Measurements from ENCODE around the gene PHACTR2.

The PHACTR2 gene

DNA sequence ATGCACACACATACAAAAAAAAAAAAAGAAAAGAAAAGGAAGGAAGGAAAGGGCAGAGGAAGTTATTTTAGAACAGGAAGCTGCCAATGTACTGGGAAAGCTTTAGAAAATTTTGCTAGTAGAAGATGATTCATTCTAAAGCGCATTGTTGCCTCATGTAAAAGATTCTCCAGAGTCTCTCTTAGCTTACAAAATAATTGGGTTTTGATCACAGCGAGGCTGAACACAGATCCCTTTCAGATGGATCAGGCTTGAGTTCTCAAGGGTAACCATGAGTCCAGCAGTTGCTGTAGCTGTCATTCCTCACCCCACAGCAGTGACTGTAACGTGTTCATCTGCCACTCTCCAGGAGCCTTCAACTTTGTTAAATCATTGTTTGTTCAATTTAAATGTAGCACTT lies 81.9 kb downstream of the PHACTR2 start:
- 87 to 95% methylated on average over 3 of the region's 3 CpGs for WGBS, 2 experiments
- H3K27ac ChIP-seq (ENCODE audit: insufficient read depth, low read depth, low read length, poor library complexity, severe bottlenecking) = no peak overlapping the region
- H3K4me1 ChIP-seq (ENCODE audit: control insufficient read depth, insufficient read depth, low read length) = no peaks in the 10 kb centered on the region
- H3K9me3 ChIP-seq (ENCODE audit: control insufficient read depth, low read length) = no peaks in the 10 kb centered on the region
- H3K36me3 ChIP-seq (ENCODE audit: control insufficient read depth, insufficient read depth, low read length) = no peaks in the 10 kb centered on the region
- no peaks in the 10 kb centered on the region for H3K27me3 ChIP-seq (ENCODE audit: control insufficient read depth, insufficient read depth, low read length, poor library complexity, severe bottlenecking)
- H3K4me3 ChIP-seq (ENCODE audit: insufficient read depth, low read depth, low read length) = no peak overlapping the region

DNA sequence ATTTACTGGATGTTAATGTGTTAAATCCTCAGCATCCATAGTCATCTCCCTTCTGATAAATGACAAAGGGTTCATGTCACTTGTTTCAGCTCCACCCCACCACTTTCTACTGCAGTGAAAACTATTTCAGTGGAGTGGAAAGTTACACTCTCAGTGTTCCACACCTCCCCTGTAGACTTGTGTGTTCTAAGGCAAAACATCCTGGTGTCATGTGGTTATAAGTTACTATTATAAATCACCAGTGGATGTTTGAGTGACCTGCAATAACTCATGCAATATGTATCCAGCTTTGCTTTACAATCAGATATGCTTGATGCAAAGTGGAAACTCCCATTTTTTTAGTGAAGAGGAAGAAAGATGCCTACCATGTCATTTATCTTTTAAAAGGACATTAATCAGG lies 83.3 kb downstream of the PHACTR2 start:
- Histone ChIP-seq H3K27ac (ENCODE audit: insufficient read depth, low read depth, low read length, poor library complexity, severe bottlenecking) (no peak overlapping the region), H3K27me3 (ENCODE audit: control insufficient read depth, insufficient read depth, low read length, poor library complexity, severe bottlenecking) (no peaks in the 10 kb centered on the region), H3K4me1 (ENCODE audit: control insufficient read depth, insufficient read depth, low read length) (no peaks in the 10 kb centered on the region), H3K36me3 (ENCODE audit: control insufficient read depth, insufficient read depth, low read length) (no peaks in the 10 kb centered on the region), H3K9me3 (ENCODE audit: control insufficient read depth, low read length) (no peaks in the 10 kb centered on the region), H3K4me3 (ENCODE audit: insufficient read depth, low read depth, low read length) (no peak overlapping the region)

DNA sequence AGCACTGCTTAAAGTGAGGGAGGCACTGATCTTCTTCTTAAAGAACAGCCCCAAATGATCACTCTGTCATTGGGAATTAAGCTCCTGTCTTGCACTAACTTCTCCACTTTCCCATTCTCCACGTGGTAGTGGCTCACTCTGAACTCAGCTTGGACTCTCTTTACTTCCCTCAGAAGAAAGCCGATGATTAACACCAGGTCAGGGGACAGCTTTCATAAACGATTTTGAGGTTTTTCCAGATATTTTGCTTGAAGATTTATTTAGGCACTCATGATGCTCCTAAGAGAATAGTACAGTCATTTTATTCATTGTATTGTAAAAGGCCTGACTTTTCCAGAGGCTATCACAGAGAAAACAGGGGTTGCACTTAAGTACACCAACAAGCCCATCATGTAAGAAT lies 84.4 kb downstream of the PHACTR2 start:
- no peaks in the 10 kb centered on the region for H3K27me3 ChIP-seq (ENCODE audit: control insufficient read depth, insufficient read depth, low read length, poor library complexity, severe bottlenecking)
- H3K9me3 ChIP-seq (ENCODE audit: control insufficient read depth, low read length) = no peaks in the 10 kb centered on the region
- no peaks in the 10 kb centered on the region for H3K4me1 ChIP-seq (ENCODE audit: control insufficient read depth, insufficient read depth, low read length)
- no peaks in the 10 kb centered on the region for H3K36me3 ChIP-seq (ENCODE audit: control insufficient read depth, insufficient read depth, low read length)
- H3K4me3 ChIP-seq (ENCODE audit: insufficient read depth, low read depth, low read length) = no peak overlapping the region
- WGBS, 2 experiments = 80 to 83% methylated on average over 3 of the region's 3 CpGs
- no peak overlapping the region for H3K27ac ChIP-seq (ENCODE audit: insufficient read depth, low read depth, low read length, poor library complexity, severe bottlenecking)

DNA sequence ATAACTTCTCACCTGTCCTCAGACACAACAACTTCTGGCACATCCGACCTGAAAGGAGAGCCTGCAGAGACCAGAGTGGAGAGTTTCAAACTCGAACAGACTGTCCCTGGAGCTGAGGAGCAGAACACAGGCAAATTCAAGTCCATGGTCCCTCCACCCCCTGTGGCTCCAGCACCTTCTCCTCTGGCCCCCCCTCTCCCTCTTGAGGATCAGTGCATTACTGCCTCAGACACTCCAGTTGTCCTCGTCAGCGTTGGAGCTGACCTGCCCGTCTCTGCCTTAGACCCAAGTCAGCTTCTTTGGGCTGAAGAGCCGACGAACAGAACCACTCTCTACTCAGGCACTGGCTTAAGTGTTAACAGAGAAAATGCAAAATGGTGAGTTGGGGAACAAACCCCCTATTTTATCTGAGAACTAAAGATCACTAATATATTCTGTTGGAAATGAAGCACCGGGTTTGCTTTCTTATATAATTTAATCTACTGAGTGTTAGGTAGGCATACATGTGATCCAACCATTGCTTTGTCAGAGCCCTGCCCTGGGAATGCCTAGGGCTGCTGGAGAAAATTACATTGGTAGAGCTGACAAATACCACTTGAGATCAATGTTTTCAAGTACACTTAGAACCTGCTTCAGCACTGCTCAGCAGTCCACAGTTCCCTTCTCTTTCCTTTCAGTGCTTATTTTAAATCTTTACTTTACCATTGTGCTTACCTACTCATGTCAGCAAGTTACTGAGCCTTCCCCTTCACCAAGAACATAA lies 87.8 kb downstream of the PHACTR2 start:
- no peaks in the 10 kb centered on the region for H3K4me1 ChIP-seq (ENCODE audit: control insufficient read depth, insufficient read depth, low read length)
- H3K4me3 ChIP-seq (ENCODE audit: insufficient read depth, low read depth, low read length) = no peak overlapping the region
- H3K9me3 ChIP-seq (ENCODE audit: control insufficient read depth, low read length) = no peaks in the 10 kb centered on the region
- WGBS, 2 experiments = 92 to 97% methylated on average over 5 to 8 of the region's 8 CpGs
- peaks cover 4% of the 10 kb centered on the region for H3K36me3 ChIP-seq (ENCODE audit: control insufficient read depth, insufficient read depth, low read length)
- H3K27me3 ChIP-seq (ENCODE audit: control insufficient read depth, insufficient read depth, low read length, poor library complexity, severe bottlenecking) = no peaks in the 10 kb centered on the region
- H3K27ac ChIP-seq (ENCODE audit: insufficient read depth, low read depth, low read length, poor library complexity, severe bottlenecking) = no peak overlapping the region

DNA sequence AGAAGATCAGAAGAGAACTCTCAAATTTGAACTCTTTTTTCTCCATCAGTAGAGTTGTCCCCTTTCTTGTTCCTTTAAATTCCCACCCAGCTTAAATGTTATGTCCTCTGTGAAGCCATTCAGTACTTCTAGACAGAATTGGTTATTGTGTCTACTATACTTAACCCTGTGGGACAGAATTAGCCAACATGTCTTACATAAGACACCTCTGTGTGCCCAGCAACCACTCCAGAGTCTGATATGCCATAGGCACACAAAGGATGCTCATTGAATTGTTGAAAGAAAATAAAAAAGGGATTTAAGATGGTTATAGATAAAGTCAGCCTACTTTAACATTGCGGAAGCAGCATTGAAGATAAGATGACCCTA lies 88.4 kb downstream of the PHACTR2 start:
- H3K36me3 ChIP-seq (ENCODE audit: control insufficient read depth, insufficient read depth, low read length) = peaks cover 4% of the 10 kb centered on the region

DNA sequence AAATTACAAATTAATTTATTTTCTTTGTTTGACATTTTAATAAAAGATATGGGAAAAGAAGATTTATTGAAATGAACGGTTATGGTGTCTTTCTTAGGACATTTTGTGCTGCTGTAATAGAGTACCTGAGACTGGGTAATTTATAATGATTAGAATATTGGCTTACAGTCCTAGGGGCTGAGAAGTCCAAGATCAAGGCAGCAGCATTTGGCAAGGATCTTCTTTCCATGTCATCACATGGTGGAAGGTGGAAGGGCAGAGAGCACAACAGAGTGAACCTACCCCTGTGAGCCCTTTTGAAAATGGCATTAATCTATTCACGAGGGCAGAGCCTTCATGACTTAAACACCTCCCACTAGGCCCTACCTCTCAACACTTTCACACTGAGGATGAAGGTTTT lies 89.7 kb downstream of the PHACTR2 start:
- peaks cover 4% of the 10 kb centered on the region for H3K36me3 ChIP-seq (ENCODE audit: control insufficient read depth, insufficient read depth, low read length)
- no peaks in the 10 kb centered on the region for H3K27me3 ChIP-seq (ENCODE audit: control insufficient read depth, insufficient read depth, low read length, poor library complexity, severe bottlenecking)
- 96 to 98% methylated on average over 2 of the region's 2 CpGs for WGBS, 2 experiments
- H3K9me3 ChIP-seq (ENCODE audit: control insufficient read depth, low read length) = no peaks in the 10 kb centered on the region
- no peaks in the 10 kb centered on the region for H3K4me1 ChIP-seq (ENCODE audit: control insufficient read depth, insufficient read depth, low read length)
- H3K27ac ChIP-seq (ENCODE audit: insufficient read depth, low read depth, low read length, poor library complexity, severe bottlenecking) = no peak overlapping the region
- no peak overlapping the region for H3K4me3 ChIP-seq (ENCODE audit: insufficient read depth, low read depth, low read length)

More for the DNA sequence above, 88.4 kb downstream of the PHACTR2 start:
- no peak overlapping the region for H3K27ac ChIP-seq (ENCODE audit: insufficient read depth, low read depth, low read length, poor library complexity, severe bottlenecking)
- H3K4me1 ChIP-seq (ENCODE audit: control insufficient read depth, insufficient read depth, low read length) = no peaks in the 10 kb centered on the region
- H3K27me3 ChIP-seq (ENCODE audit: control insufficient read depth, insufficient read depth, low read length, poor library complexity, severe bottlenecking) = no peaks in the 10 kb centered on the region
- 93 to 95% methylated on average over 1 of the region's 1 CpG for WGBS, 2 experiments
- H3K9me3 ChIP-seq (ENCODE audit: control insufficient read depth, low read length) = no peaks in the 10 kb centered on the region
- H3K4me3 ChIP-seq (ENCODE audit: insufficient read depth, low read depth, low read length) = no peak overlapping the region

DNA sequence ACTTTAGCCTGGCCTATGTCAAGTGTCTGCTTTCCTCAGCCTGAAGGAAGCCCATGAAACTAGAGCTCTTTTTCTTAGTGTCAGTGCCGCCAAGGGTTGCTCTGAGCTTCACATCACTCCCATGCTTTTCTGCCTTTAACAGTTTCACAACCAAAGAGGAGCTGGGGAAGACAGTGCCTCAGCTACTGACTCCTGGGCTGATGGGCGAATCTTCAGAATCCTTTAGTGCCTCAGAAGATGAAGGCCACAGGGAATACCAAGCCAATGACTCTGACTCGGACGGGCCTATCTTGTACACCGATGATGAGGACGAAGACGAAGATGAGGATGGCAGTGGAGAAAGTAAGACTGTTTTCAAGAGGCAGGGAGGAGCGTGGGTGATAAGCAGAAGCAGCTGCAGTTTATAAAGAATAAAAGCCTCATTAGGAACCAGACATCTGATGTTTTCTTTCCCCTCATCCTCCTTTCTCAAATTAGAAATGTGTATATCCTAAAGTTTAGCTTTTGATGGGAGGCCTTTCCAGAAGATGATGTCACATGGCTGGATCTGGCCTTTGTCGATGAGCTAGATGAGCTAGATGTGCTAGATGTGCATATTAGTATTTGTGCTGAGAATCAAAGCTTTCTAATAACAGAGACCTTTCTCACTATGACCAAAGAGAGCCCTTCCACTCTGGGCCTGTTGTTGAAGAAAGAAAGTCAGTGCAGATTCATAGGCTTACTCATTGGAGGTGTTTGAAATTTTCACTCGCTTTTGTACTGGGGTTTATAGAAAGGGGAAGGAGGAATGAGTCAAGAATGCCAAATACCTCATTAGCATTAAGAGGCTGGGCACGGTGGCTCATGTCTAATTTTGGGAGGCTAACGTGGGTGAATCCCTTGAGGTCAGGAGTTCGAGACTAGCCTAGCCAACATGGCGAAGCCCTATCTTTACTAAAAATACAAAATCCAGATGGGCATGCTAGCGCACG lies 94.6 kb downstream of the PHACTR2 start:
- Histone ChIP-seq H3K36me3 (ENCODE audit: control insufficient read depth, insufficient read depth, low read length) (peaks cover 9% of the 10 kb centered on the region), H3K27ac (ENCODE audit: insufficient read depth, low read depth, low read length, poor library complexity, severe bottlenecking) (no peak overlapping the region), H3K9me3 (ENCODE audit: control insufficient read depth, low read length) (no peaks in the 10 kb centered on the region), H3K27me3 (ENCODE audit: control insufficient read depth, insufficient read depth, low read length, poor library complexity, severe bottlenecking) (no peaks in the 10 kb centered on the region), H3K4me3 (ENCODE audit: insufficient read depth, low read depth, low read length) (no peak overlapping the region), H3K4me1 (ENCODE audit: control insufficient read depth, insufficient read depth, low read length) (no peaks in the 10 kb centered on the region)
- WGBS, 2 experiments = 92 to 93% methylated on average over 16 of the region's 16 CpGs

DNA sequence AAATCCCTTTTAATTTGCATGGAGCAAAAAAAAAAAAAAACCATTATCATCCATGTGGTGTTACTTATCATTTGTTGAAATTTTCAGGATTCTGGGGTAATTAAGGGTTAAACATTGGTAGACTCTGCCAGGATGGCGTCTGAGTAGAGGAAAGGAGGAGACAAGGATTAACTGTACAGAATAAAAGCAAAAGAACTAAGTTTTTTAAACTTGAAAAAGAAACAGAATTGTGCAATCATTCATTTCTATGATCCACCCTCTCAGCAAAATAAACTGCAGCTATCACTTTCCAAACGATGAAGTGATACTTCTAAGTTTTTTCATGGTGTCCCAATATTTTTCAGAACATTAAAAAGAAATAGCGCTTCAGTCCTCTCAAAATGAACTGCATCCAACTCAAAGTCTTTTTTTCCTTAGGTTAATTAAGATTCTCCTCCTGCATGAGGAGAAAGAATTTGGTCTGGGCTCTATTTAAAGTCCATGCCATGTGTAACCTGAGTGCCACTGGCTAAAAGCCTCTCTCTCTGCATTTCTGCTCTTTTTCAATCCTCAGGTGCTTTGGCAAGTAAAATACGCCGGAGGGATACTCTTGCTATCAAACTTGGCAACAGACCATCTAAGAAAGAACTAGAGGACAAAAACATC lies 95.9 kb downstream of the PHACTR2 start:
- Histone ChIP-seq H3K27ac (ENCODE audit: insufficient read depth, low read depth, low read length, poor library complexity, severe bottlenecking) (no peak overlapping the region), H3K4me3 (ENCODE audit: insufficient read depth, low read depth, low read length) (no peak overlapping the region), H3K36me3 (ENCODE audit: control insufficient read depth, insufficient read depth, low read length) (peaks cover 5% of the 10 kb centered on the region), H3K9me3 (ENCODE audit: control insufficient read depth, low read length) (no peaks in the 10 kb centered on the region), H3K4me1 (ENCODE audit: control insufficient read depth, insufficient read depth, low read length) (no peaks in the 10 kb centered on the region), H3K27me3 (ENCODE audit: control insufficient read depth, insufficient read depth, low read length, poor library complexity, severe bottlenecking) (no peaks in the 10 kb centered on the region)
- 87 to 90% methylated on average over 5 of the region's 5 CpGs for WGBS, 2 experiments

DNA sequence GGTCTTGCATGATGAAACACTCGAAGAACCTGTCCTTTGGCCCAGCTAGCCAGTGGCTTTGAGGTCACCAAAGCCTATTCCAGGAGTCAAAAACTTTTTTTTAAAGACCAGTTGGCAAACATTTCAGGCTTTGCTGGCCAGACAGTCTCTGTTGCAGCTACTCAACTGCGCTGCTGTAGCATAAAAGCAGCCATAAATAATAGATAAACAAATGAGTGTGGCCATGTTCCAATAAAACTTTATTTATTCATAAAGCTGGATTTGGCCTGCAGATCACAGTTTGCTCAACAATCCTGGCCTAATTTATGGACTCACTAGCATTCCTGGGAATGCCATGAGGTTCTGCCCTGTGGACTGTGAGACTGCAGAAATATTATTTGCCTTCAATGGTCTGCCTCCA lies 96.6 kb downstream of the PHACTR2 start:
- WGBS, 2 experiments = 96 to 98% methylated on average over 2 of the region's 2 CpGs
- H3K27me3 ChIP-seq (ENCODE audit: control insufficient read depth, insufficient read depth, low read length, poor library complexity, severe bottlenecking) = no peaks in the 10 kb centered on the region
- no peaks in the 10 kb centered on the region for H3K9me3 ChIP-seq (ENCODE audit: control insufficient read depth, low read length)
- H3K36me3 ChIP-seq (ENCODE audit: control insufficient read depth, insufficient read depth, low read length) = peaks cover 5% of the 10 kb centered on the region
- H3K4me1 ChIP-seq (ENCODE audit: control insufficient read depth, insufficient read depth, low read length) = no peaks in the 10 kb centered on the region
- no peak overlapping the region for H3K4me3 ChIP-seq (ENCODE audit: insufficient read depth, low read depth, low read length)
- H3K27ac ChIP-seq (ENCODE audit: insufficient read depth, low read depth, low read length, poor library complexity, severe bottlenecking) = no peak overlapping the region

DNA sequence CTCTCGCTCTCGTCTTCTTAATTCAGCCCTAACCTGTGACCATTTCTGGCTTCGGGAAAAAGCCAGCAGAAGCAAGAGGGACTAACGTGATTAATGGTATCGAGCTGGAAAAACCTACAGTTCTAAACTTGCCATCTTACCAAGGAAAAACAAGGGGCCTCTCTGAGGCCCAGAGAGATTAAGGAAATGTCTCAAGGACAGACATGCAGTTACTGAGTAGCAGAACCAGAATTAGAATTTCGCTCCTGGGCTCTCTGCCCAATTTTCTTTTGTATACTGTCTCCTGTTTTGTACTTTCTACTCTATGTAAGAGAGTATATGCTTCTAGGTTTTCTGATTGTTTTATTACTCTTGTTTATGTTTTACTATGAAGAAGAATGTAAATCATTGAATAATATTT lies 97.6 kb downstream of the PHACTR2 start:
- H3K27me3 ChIP-seq (ENCODE audit: control insufficient read depth, insufficient read depth, low read length, poor library complexity, severe bottlenecking) = no peaks in the 10 kb centered on the region
- 93 to 96% methylated on average over 6 of the region's 6 CpGs for WGBS, 2 experiments
- H3K4me3 ChIP-seq (ENCODE audit: insufficient read depth, low read depth, low read length) = no peak overlapping the region
- no peaks in the 10 kb centered on the region for H3K9me3 ChIP-seq (ENCODE audit: control insufficient read depth, low read length)
- H3K4me1 ChIP-seq (ENCODE audit: control insufficient read depth, insufficient read depth, low read length) = no peaks in the 10 kb centered on the region
- no peak overlapping the region for H3K27ac ChIP-seq (ENCODE audit: insufficient read depth, low read depth, low read length, poor library complexity, severe bottlenecking)
- peaks cover 5% of the 10 kb centered on the region for H3K36me3 ChIP-seq (ENCODE audit: control insufficient read depth, insufficient read depth, low read length)
